DOHH2 (cell line): ENCODE data around the gene HECW1.

Experiments
- H3F3A ChIP-seq: fragments of 200-600 bp; sonication (generic), shearing (Covaris generic); 2 replicates; pipeline ENCODE4 v1.6.0; 2016; ENCODE audit warnings: antibody characterized with exemption, mild to moderate bottlenecking; ENCODE audit not compliant: control insufficient read depth, insufficient read depth
- H3K27ac ChIP-seq: fragments of 200-600 bp; sonication (generic); 2 replicates; pipeline ENCODE4 v1.5.1; 2014; ENCODE audit warnings: low read depth, mild to moderate bottlenecking, low read length, moderate library complexity
- H3K27me3 ChIP-seq: fragments of 200-600 bp; sonication (generic); 2 replicates; pipeline ENCODE4 v1.6.1; 2014; ENCODE audit warnings: mild to moderate bottlenecking, low read length, mixed read lengths; ENCODE audit not compliant: control insufficient read depth
- H3K36me3 ChIP-seq: fragments of 200-600 bp; sonication (generic); 2 replicates; pipeline ENCODE4 v1.6.1; 2014; ENCODE audit warnings: mild to moderate bottlenecking, low read length, moderate library complexity, mixed read lengths; ENCODE audit not compliant: control insufficient read depth
- H3K4me1 ChIP-seq: fragments of 200-600 bp; sonication (generic); 2 replicates; pipeline ENCODE4 v1.6.1; 2014; ENCODE audit warnings: mild to moderate bottlenecking, low read length, mixed read lengths; ENCODE audit not compliant: control insufficient read depth
- H3K4me2 ChIP-seq: fragments of 200-600 bp; sonication (generic); 2 replicates; pipeline ENCODE4 v1.6.0; 2014; ENCODE audit warnings: mild to moderate bottlenecking, low read length, moderate library complexity
- H3K4me3 ChIP-seq: fragments of 200-600 bp; sonication (generic); 2 replicates; pipeline ENCODE4 v1.5.1; 2014; ENCODE audit warnings: mild to moderate bottlenecking, low read length, mixed read lengths
- H3K79me2 ChIP-seq: fragments of 200-600 bp; sonication (generic); 2 replicates; pipeline ENCODE4 v1.6.1; 2014; ENCODE audit warnings: mild to moderate bottlenecking, low read length, mixed read lengths; ENCODE audit not compliant: control insufficient read depth
- H3K9me2 ChIP-seq: fragments of 200-600 bp; sonication (generic); replicated peaks from 2 replicates; pipeline ENCODE4 v1.6.1; 2014; ENCODE audit warnings: mild to moderate bottlenecking, low read length, mixed read lengths; ENCODE audit not compliant: control insufficient read depth
- H3K9me3 ChIP-seq: fragments of 200-600 bp; sonication (generic); 2 replicates; pipeline ENCODE4 v1.6.1; 2014; ENCODE audit warnings: antibody characterized with exemption, low read length, mixed read lengths; ENCODE audit not compliant: control insufficient read depth, insufficient read depth
- H4K20me1 ChIP-seq: fragments of 200-600 bp; sonication (generic); 2 replicates; pipeline ENCODE4 v1.6.0; 2014; ENCODE audit warnings: low read depth, mild to moderate bottlenecking, antibody characterized with exemption, low read length, moderate library complexity; ENCODE audit not compliant: control insufficient read depth, insufficient read depth
- EZH2phosphoT487 ChIP-seq: fragments of 200-600 bp; sonication (generic); IDR thresholded peaks from 2 replicates; pipeline ENCODE4 v1.6.1; 2017; ENCODE audit warnings: borderline replicate concordance, mild to moderate bottlenecking, antibody characterized with exemption, low read length, moderate library complexity, mixed read lengths
- TF ChIP-seq, protein P1 (sequence below): fragments of 200-600 bp; sonication (generic); IDR thresholded peaks from one replicate; pipeline ENCODE4 v1.5.1; 2014; ENCODE audit warnings: antibody characterized with exemption, mild to moderate bottlenecking, low read depth, low read length; ENCODE audit not compliant: poor library complexity, severe bottlenecking

Gene HECW1

DNA sequence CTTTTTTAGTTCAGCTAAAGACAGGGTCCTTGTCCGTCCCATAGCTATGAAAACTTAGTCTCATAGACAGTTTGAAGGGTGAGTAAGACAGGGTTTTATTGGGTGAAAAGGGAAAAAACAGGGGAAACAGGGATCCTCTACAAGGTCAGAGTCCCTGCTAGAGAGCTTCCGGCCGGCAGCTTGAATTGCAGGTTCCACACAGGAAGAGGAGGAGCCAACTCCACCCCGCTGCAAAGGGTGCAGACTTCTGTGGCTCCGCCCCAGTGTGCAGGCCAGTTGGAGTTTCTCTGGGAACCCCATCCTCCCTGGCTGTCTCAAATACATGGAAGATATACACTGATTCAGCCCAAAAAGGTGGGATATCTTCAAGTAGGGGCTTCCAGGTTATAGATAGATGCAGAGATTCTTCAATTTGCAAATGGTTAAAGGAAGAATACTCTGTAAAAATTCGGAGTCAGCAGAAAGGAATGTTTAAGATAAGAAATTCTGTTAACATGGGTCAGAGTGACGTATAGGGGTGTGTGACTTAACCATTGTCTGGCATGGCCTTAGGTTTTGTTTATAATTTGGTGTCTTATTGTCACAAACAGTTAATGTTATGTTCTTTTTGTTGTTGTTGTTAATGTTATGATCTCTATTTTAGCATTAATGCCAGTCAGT, 34.6 kb upstream of the HECW1 start:
- Histone ChIP-seq H3K9me2 (no peaks in the 10 kb centered on the region), H3K4me3 (no peak overlapping the region), H3K4me2 (no peak overlapping the region), H3K27ac (no peak overlapping the region), H3K9me3 (no peaks in the 10 kb centered on the region; the same call in 1 of the 2 replicates), H4K20me1 (no peaks in the 10 kb centered on the region), H3K4me1 (no peaks in the 10 kb centered on the region), H3K27me3 (no peaks in the 10 kb centered on the region), H3K79me2 (no peaks in the 10 kb centered on the region), H3F3A (no peaks in the 10 kb centered on the region), H3K36me3 (no peaks in the 10 kb centered on the region)
- TF ChIP-seq, protein P1, sequence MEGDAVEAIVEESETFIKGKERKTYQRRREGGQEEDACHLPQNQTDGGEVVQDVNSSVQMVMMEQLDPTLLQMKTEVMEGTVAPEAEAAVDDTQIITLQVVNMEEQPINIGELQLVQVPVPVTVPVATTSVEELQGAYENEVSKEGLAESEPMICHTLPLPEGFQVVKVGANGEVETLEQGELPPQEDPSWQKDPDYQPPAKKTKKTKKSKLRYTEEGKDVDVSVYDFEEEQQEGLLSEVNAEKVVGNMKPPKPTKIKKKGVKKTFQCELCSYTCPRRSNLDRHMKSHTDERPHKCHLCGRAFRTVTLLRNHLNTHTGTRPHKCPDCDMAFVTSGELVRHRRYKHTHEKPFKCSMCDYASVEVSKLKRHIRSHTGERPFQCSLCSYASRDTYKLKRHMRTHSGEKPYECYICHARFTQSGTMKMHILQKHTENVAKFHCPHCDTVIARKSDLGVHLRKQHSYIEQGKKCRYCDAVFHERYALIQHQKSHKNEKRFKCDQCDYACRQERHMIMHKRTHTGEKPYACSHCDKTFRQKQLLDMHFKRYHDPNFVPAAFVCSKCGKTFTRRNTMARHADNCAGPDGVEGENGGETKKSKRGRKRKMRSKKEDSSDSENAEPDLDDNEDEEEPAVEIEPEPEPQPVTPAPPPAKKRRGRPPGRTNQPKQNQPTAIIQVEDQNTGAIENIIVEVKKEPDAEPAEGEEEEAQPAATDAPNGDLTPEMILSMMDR, result no peak
- TF ChIP-seq EZH2phosphoT487, result no peak

DNA sequence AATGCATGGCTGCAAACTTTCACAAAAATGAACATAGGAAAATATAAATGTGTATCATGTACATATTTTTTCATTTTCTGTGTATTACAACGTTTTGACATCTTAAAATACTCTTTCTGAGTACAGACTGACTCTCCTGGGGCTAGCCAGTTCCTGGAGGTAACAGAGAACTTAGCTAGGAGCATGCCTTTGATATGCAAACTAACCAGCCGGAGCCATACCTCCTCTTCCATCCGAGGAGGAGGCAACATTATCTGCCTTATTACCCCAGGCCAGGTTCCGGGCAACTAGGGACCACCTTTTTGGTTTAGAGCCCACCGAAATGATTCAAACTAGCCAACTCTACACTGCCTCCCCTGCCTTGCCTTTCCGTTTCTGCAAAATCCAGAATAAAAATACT, 33.7 kb upstream of the HECW1 start:
- Histone ChIP-seq H3K9me2 (no peaks in the 10 kb centered on the region), H3K9me3 (no peaks in the 10 kb centered on the region; the same call in 1 of the 2 replicates), H3K4me3 (no peak overlapping the region), H4K20me1 (no peaks in the 10 kb centered on the region), H3K4me1 (no peaks in the 10 kb centered on the region), H3F3A (no peaks in the 10 kb centered on the region), H3K4me2 (no peak overlapping the region), H3K27me3 (no peaks in the 10 kb centered on the region), H3K36me3 (no peaks in the 10 kb centered on the region), H3K79me2 (no peaks in the 10 kb centered on the region), H3K27ac (no peak overlapping the region)
- TF ChIP-seq EZH2phosphoT487, result no peak
- TF ChIP-seq, protein P1, result no peak

DNA sequence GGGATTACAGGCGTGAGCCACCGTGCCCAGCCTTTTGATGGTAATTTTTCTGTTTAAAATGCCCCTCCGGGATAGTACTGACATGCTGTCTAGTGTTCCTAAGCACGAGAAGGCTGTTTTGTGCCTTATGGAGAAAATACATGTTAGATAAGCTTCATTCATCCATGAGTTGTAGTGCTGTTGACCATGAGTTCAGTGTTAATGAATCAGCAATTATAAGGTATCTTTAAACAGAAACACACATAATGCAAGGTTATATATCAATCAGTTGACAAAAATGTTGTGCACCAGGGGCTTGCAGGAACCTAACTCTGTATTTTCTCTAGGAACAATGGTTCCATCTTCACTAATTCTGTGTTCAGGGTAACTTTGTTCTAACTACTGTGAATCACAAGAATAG, 30.8 kb upstream of the HECW1 start:
- Histone ChIP-seq H3K36me3 (no peaks in the 10 kb centered on the region), H3K27ac (no peak overlapping the region), H3K4me2 (no peak overlapping the region), H3K27me3 (no peaks in the 10 kb centered on the region), H3K4me1 (no peaks in the 10 kb centered on the region), H3K9me2 (no peaks in the 10 kb centered on the region), H3K79me2 (no peaks in the 10 kb centered on the region), H4K20me1 (no peaks in the 10 kb centered on the region), H3K4me3 (no peak overlapping the region), H3K9me3 (no peaks in the 10 kb centered on the region; the same call in 1 of the 2 replicates), H3F3A (no peaks in the 10 kb centered on the region)
- no peak for TF ChIP-seq EZH2phosphoT487
- TF ChIP-seq, protein P1, result no peak
